GM18951 (cell line): ENCODE results near the gene KIAA0319L.

Source experiments
- POLR2A ChIP-seq: IDR thresholded peaks from 4 replicates; pipeline ENCODE4 v1.6.1; 2011; ENCODE audit warnings: mild to moderate bottlenecking; ENCODE audit not compliant: insufficient read length, insufficient read depth; ENCODE audit errors: extremely low read depth
- in situ Hi-C: fragments of 300-500 bp; cut with MboI; formaldehyde crosslinking; loops from one replicate; pipeline ENCODE4 v1.12.0; 2022; ENCODE audit warnings: low sequenced_read_pairs, mixed read lengths, inconsistent platforms; ENCODE audit not compliant: unreplicated experiment

Gene KIAA0319L

GRCh38 chr1:35532497-35533223 lies 24.5 kb downstream of the KIAA0319L start:
- in situ Hi-C loops: no loop called here
- no peak for TF ChIP-seq POLR2A

GRCh38 chr1:35531368-35531767 lies 25.8 kb downstream of the KIAA0319L start:
- TF ChIP-seq POLR2A: no peak
- in situ Hi-C loops: no loop called here

- in situ Hi-C loops: no loop called here
- TF ChIP-seq POLR2A: no peak
Measured at GRCh38 chr1:35530946-35531345, 26.3 kb downstream of the KIAA0319L start.

GRCh38 chr1:35530168-35530567 lies 27.0 kb downstream of the KIAA0319L start:
- in situ Hi-C loops: no loop called here
- TF ChIP-seq POLR2A: no peak

- TF ChIP-seq POLR2A: no peak
- in situ Hi-C loops: no loop called here
Measured at GRCh38 chr1:35524106-35524505, 33.1 kb downstream of the KIAA0319L start.

GRCh38 chr1:35519432-35519831 lies 37.8 kb downstream of the KIAA0319L start:
- in situ Hi-C loops: no loop called here
- TF ChIP-seq POLR2A: no peak

- in situ Hi-C loops: no loop called here
Measured at GRCh38 chr1:35518183-35518582, 39.0 kb downstream of the KIAA0319L start.

GRCh38 chr1:35511305-35511704 lies 45.9 kb downstream of the KIAA0319L start:
- in situ Hi-C loops: no loop called here
- no peak for TF ChIP-seq POLR2A

More at GRCh38 chr1:35518183-35518582, 39.0 kb downstream of the KIAA0319L start:
- TF ChIP-seq POLR2A: no peak

GRCh38 chr1:35509558-35509957 lies 47.6 kb downstream of the KIAA0319L start:
- in situ Hi-C loops: no loop called here
- no peak for TF ChIP-seq POLR2A

GRCh38 chr1:35507947-35508346 lies 49.3 kb downstream of the KIAA0319L start:
- in situ Hi-C loops: no loop called here
- TF ChIP-seq POLR2A: no peak

- in situ Hi-C loops: no loop called here
- TF ChIP-seq POLR2A: no peak
Measured at GRCh38 chr1:35506960-35507912, 50.0 kb downstream of the KIAA0319L start.

GRCh38 chr1:35505911-35506798 lies 51.0 kb downstream of the KIAA0319L start:
- no peak for TF ChIP-seq POLR2A
- in situ Hi-C loops: no loop called here

- in situ Hi-C loops: no loop called here
- no peak for TF ChIP-seq POLR2A
Measured at GRCh38 chr1:35502242-35502641, 55.0 kb downstream of the KIAA0319L start.

GRCh38 chr1:35500439-35500838 lies 56.8 kb downstream of the KIAA0319L start:
- TF ChIP-seq POLR2A: no peak
- in situ Hi-C loops: no loop called here
